Measurements from ENCODE around the gene AMD1.
"Not testable (repeated sequence)": the region's sequence is repeated elsewhere in the genome, so short reads cannot be mapped to it uniquely, and the experiment has no call there.

Gene AMD1

GRCh38 chr6:110886555-110887167, 12.1 kb downstream of the AMD1 start:
- H3K36me3 ChIP-seq (ENCODE audit: control insufficient read depth in 5 of 5, insufficient read depth in 5 of 5, low read length in 5 of 5) = peaks cover 6 to 17% (median 14%) of the 10 kb centered on the region in 5 donors
- H3K27ac ChIP-seq (ENCODE audit: low read depth, low read length) = no peak overlapping the region
- H3K4me1 ChIP-seq (ENCODE audit: control insufficient read depth in 5 of 5, insufficient read depth in 5 of 5, low read length in 5 of 5) = peaks cover 0 to 29% (median 22%) of the 10 kb centered on the region in 5 donors
- no peak overlapping the region for H3K9ac ChIP-seq (ENCODE audit: low read length in 5 of 5)
- H3K9me3 ChIP-seq (ENCODE audit: control insufficient read depth in 5 of 5, low read length in 5 of 5) = no peaks in the 10 kb centered on the region
- H3K4me3 ChIP-seq (ENCODE audit: low read depth in 1 of 5, low read length in 5 of 5) = no peak overlapping the region
- no peaks in the 10 kb centered on the region for H3K27me3 ChIP-seq (ENCODE audit: control insufficient read depth in 5 of 5, insufficient read depth in 4 of 5, low read length in 5 of 5)

GRCh38 chr6:110890288-110890687, 15.7 kb downstream of the AMD1 start:
- Histone ChIP-seq H3K4me1 (ENCODE audit: control insufficient read depth in 5 of 5, insufficient read depth in 5 of 5, low read length in 5 of 5) (no peaks in the 10 kb centered on the region), H3K9me3 (ENCODE audit: control insufficient read depth in 5 of 5, low read length in 5 of 5) (no peaks in the 10 kb centered on the region), H3K36me3 (ENCODE audit: control insufficient read depth in 5 of 5, insufficient read depth in 5 of 5, low read length in 5 of 5) (peaks cover 35 to 46% (median 43%) of the 10 kb centered on the region in 5 donors), H3K4me3 (ENCODE audit: low read depth in 1 of 5, low read length in 5 of 5) (no peak overlapping the region), H3K27me3 (ENCODE audit: control insufficient read depth in 5 of 5, insufficient read depth in 4 of 5, low read length in 5 of 5) (no peaks in the 10 kb centered on the region), H3K27ac (ENCODE audit: low read depth, low read length) (no peak overlapping the region), H3K9ac (ENCODE audit: low read length in 5 of 5) (no peak overlapping the region)

- Histone ChIP-seq H3K27ac (ENCODE audit: low read depth, low read length) (no peak overlapping the region), H3K9ac (ENCODE audit: low read length in 5 of 5) (no peak overlapping the region), H3K4me3 (ENCODE audit: low read depth in 1 of 5, low read length in 5 of 5) (no peak overlapping the region), H3K27me3 (ENCODE audit: control insufficient read depth in 5 of 5, insufficient read depth in 4 of 5, low read length in 5 of 5) (no peaks in the 10 kb centered on the region), H3K9me3 (ENCODE audit: control insufficient read depth in 5 of 5, low read length in 5 of 5) (no peaks in the 10 kb centered on the region), H3K36me3 (ENCODE audit: control insufficient read depth in 5 of 5, insufficient read depth in 5 of 5, low read length in 5 of 5) (peaks cover 41 to 58% (median 52%) of the 10 kb centered on the region in 5 donors), H3K4me1 (ENCODE audit: control insufficient read depth in 5 of 5, insufficient read depth in 5 of 5, low read length in 5 of 5) (no peaks in the 10 kb centered on the region)
Observed at GRCh38 chr6:110895907-110896608, 21.5 kb downstream of the AMD1 start.

GRCh38 chr6:110897433-110897832, 22.8 kb downstream of the AMD1 start:
- H3K27me3 ChIP-seq (ENCODE audit: control insufficient read depth in 5 of 5, insufficient read depth in 4 of 5, low read length in 5 of 5) = no peaks in the 10 kb centered on the region
- peaks cover 28 to 44% (median 39%) of the 10 kb centered on the region in 5 donors for H3K36me3 ChIP-seq (ENCODE audit: control insufficient read depth in 5 of 5, insufficient read depth in 5 of 5, low read length in 5 of 5)

GRCh38 chr6:110898111-110898510, 23.5 kb downstream of the AMD1 start:
- H3K9ac ChIP-seq (ENCODE audit: low read length in 5 of 5) = no peak overlapping the region
- H3K36me3 ChIP-seq (ENCODE audit: control insufficient read depth in 5 of 5, insufficient read depth in 5 of 5, low read length in 5 of 5) = peaks cover 26 to 38% (median 32%) of the 10 kb centered on the region in 5 donors
- no peaks in the 10 kb centered on the region for H3K27me3 ChIP-seq (ENCODE audit: control insufficient read depth in 5 of 5, insufficient read depth in 4 of 5, low read length in 5 of 5)
- no peak overlapping the region for H3K4me3 ChIP-seq (ENCODE audit: low read depth in 1 of 5, low read length in 5 of 5)
- H3K9me3 ChIP-seq (ENCODE audit: control insufficient read depth in 5 of 5, low read length in 5 of 5) = no peaks in the 10 kb centered on the region
- no peaks in the 10 kb centered on the region for H3K4me1 ChIP-seq (ENCODE audit: control insufficient read depth in 5 of 5, insufficient read depth in 5 of 5, low read length in 5 of 5)
- H3K27ac ChIP-seq (ENCODE audit: low read depth, low read length) = no peak overlapping the region

More at GRCh38 chr6:110897433-110897832, 22.8 kb downstream of the AMD1 start:
- Histone ChIP-seq H3K9ac (ENCODE audit: low read length in 5 of 5) (no peak overlapping the region), H3K4me3 (ENCODE audit: low read depth in 1 of 5, low read length in 5 of 5) (no peak overlapping the region), H3K27ac (ENCODE audit: low read depth, low read length) (no peak overlapping the region), H3K4me1 (ENCODE audit: control insufficient read depth in 5 of 5, insufficient read depth in 5 of 5, low read length in 5 of 5) (no peaks in the 10 kb centered on the region), H3K9me3 (ENCODE audit: control insufficient read depth in 5 of 5, low read length in 5 of 5) (no peaks in the 10 kb centered on the region)

- no peak overlapping the region for H3K9ac ChIP-seq (ENCODE audit: low read length in 5 of 5)
- peaks cover 9 to 23% (median 16%) of the 10 kb centered on the region in 5 donors for H3K36me3 ChIP-seq (ENCODE audit: control insufficient read depth in 5 of 5, insufficient read depth in 5 of 5, low read length in 5 of 5)
- H3K27me3 ChIP-seq (ENCODE audit: control insufficient read depth in 5 of 5, insufficient read depth in 4 of 5, low read length in 5 of 5) = no peaks in the 10 kb centered on the region
- no peaks in the 10 kb centered on the region for H3K4me1 ChIP-seq (ENCODE audit: control insufficient read depth in 5 of 5, insufficient read depth in 5 of 5, low read length in 5 of 5)
- no peak overlapping the region for H3K27ac ChIP-seq (ENCODE audit: low read depth, low read length)
- peaks cover 0 to 7% (median 4%) of the 10 kb centered on the region in 5 donors for H3K9me3 ChIP-seq (ENCODE audit: control insufficient read depth in 5 of 5, low read length in 5 of 5)
- no peak overlapping the region for H3K4me3 ChIP-seq (ENCODE audit: low read depth in 1 of 5, low read length in 5 of 5)
Observed at GRCh38 chr6:110900028-110900598, 25.5 kb downstream of the AMD1 start.

GRCh38 chr6:110901601-110902000, 27.0 kb downstream of the AMD1 start:
- H3K36me3 ChIP-seq (ENCODE audit: control insufficient read depth in 5 of 5, insufficient read depth in 5 of 5, low read length in 5 of 5) = peaks cover 3 to 12% (median 7%) of the 10 kb centered on the region in 5 donors
- not testable (repeated sequence) for H3K27me3 ChIP-seq (ENCODE audit: control insufficient read depth in 5 of 5, insufficient read depth in 4 of 5, low read length in 5 of 5); H3K9ac ChIP-seq (ENCODE audit: low read length in 5 of 5); H3K4me3 ChIP-seq (ENCODE audit: low read depth in 1 of 5, low read length in 5 of 5); H3K27ac ChIP-seq (ENCODE audit: low read depth, low read length); H3K9me3 ChIP-seq (ENCODE audit: control insufficient read depth in 5 of 5, low read length in 5 of 5); H3K4me1 ChIP-seq (ENCODE audit: control insufficient read depth in 5 of 5, insufficient read depth in 5 of 5, low read length in 5 of 5)

GRCh38 chr6:110902091-110902490, 27.5 kb downstream of the AMD1 start:
- no peaks in the 10 kb centered on the region for H3K4me1 ChIP-seq (ENCODE audit: control insufficient read depth in 5 of 5, insufficient read depth in 5 of 5, low read length in 5 of 5)
- no peak overlapping the region for H3K4me3 ChIP-seq (ENCODE audit: low read depth in 1 of 5, low read length in 5 of 5)
- peaks cover 0 to 7% (median 4%) of the 10 kb centered on the region in 5 donors for H3K9me3 ChIP-seq (ENCODE audit: control insufficient read depth in 5 of 5, low read length in 5 of 5)
- H3K27ac ChIP-seq (ENCODE audit: low read depth, low read length) = no peak overlapping the region
- peaks cover under 1 to 7% (median 3%) of the 10 kb centered on the region in 5 donors for H3K36me3 ChIP-seq (ENCODE audit: control insufficient read depth in 5 of 5, insufficient read depth in 5 of 5, low read length in 5 of 5)
- H3K27me3 ChIP-seq (ENCODE audit: control insufficient read depth in 5 of 5, insufficient read depth in 4 of 5, low read length in 5 of 5) = no peaks in the 10 kb centered on the region
- H3K9ac ChIP-seq (ENCODE audit: low read length in 5 of 5) = no peak overlapping the region

- H3K9me3 ChIP-seq (ENCODE audit: control insufficient read depth in 5 of 5, low read length in 5 of 5); H3K27me3 ChIP-seq (ENCODE audit: control insufficient read depth in 5 of 5, insufficient read depth in 4 of 5, low read length in 5 of 5); H3K27ac ChIP-seq (ENCODE audit: low read depth, low read length); H3K36me3 ChIP-seq (ENCODE audit: control insufficient read depth in 5 of 5, insufficient read depth in 5 of 5, low read length in 5 of 5); H3K4me1 ChIP-seq (ENCODE audit: control insufficient read depth in 5 of 5, insufficient read depth in 5 of 5, low read length in 5 of 5); H3K9ac ChIP-seq (ENCODE audit: low read length in 5 of 5); H3K4me3 ChIP-seq (ENCODE audit: low read depth in 1 of 5, low read length in 5 of 5): not testable (repeated sequence)
Observed at GRCh38 chr6:110906273-110906672, 31.7 kb downstream of the AMD1 start.

- Histone ChIP-seq H3K27me3 (ENCODE audit: control insufficient read depth in 5 of 5, insufficient read depth in 4 of 5, low read length in 5 of 5) (no peaks in the 10 kb centered on the region), H3K36me3 (ENCODE audit: control insufficient read depth in 5 of 5, insufficient read depth in 5 of 5, low read length in 5 of 5) (no peaks in the 10 kb centered on the region), H3K9me3 (ENCODE audit: control insufficient read depth in 5 of 5, low read length in 5 of 5) (no peaks in the 10 kb centered on the region), H3K27ac (ENCODE audit: low read depth, low read length) (no peak overlapping the region), H3K9ac (ENCODE audit: low read length in 5 of 5) (no peak overlapping the region), H3K4me1 (ENCODE audit: control insufficient read depth in 5 of 5, insufficient read depth in 5 of 5, low read length in 5 of 5) (peaks cover 0 to 6% (median 0%) of the 10 kb centered on the region in 5 donors), H3K4me3 (ENCODE audit: low read depth in 1 of 5, low read length in 5 of 5) (no peak overlapping the region)
Observed at GRCh38 chr6:110930781-110931180, 56.2 kb downstream of the AMD1 start.
